HG02759 (cell line): ENCODE data around the gene POGLUT2.

ENCODE experiments used
- ATAC-seq: cut with Tn5 transposase; IDR thresholded peaks from one replicate; pipeline ENCODE4 v1.9.1; 2021; ENCODE audit warnings: mild to moderate bottlenecking, moderate library complexity; ENCODE audit not compliant: unreplicated experiment

Gene POGLUT2

DNA sequence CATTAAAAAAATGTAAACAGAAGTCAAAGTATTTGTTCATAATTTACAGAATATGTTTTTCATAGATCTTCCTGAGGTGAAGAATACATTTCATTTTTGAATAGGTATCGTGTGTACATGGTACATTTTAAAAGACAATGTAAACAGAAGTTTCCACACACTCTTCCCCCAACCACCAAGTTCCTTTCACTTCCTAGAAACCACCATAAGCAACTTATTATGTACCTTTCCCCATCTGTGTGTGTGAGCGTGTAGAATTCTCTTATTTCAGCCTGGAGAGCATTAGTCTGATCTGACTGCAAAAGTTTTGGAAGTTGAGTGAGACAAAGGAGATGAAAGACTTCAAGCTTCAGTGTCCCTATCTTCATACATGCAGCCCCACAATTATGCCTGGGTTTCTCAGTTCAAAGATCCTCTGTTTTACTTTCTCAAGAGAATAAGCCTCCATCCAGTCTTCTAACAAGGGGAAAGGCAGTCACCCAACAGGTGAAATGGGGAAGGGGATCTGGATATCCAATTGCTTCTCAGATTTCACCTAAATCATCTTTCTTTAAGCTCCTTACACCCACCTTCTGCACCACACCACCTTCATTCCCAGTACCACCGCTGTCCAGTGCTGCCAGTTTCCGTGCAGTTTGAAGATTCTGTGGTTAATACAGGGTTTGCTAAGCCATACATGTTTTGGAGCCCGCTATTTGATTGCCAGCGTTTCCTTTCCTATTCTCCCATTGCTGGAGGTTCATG is 27.3 kb downstream of the POGLUT2 start:
- ATAC-seq: no peak

DNA sequence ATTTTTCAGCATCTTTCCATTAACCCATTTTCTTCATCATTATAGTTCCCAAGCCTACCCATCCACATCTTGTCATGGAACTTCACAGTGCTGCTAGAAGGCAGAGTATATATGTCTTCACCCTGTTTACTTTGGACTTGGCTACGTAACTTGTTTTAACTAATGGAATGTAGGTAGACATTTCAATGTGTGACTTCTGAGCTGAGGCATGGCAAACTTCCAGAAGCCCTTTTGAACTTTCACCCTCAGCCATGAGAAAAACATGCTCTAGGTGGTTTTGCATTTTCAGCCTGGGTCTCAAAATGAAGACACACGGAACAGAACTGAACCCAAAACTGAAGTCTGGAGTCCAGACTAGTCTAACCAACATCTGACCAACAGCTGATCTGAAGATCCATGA is 28.3 kb downstream of the POGLUT2 start:
- ATAC-seq: no peak

DNA sequence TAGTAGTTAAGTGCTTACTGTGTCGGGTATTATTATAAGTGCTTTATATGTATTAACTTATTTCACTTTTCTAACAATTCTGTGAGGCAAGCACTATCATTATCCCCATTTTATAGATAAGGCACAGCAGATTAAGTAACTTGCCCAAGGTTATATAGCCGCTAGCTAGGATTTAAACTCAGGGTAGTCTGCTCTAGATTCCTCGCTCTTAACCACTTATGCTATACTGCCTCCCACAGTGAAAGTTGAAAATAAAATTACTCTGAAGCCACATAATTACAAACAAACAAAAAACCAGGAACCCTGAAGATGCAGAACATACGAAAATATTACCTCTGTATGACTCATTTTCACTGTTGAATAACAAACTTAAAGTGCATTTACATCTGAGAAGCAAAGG is 29.1 kb downstream of the POGLUT2 start:
- no peak for ATAC-seq

DNA sequence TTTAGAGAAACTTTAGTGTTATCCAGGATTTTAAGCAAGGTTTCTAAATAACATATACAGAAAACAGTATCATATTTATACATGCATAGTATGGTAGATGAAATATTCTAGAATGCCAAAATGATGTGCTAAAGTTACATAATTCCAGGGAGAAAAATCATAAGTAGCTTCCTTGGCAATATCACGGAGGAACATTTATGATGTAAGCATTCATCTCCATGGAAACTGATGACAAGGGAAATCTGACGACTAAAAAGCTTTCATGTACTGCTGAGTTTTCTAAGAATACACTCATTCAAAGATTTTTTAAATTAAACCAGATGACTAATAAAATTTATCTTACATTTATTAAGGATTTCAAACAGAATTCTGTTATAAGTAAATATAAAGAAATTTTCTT is 29.9 kb downstream of the POGLUT2 start:
- no peak for ATAC-seq

DNA sequence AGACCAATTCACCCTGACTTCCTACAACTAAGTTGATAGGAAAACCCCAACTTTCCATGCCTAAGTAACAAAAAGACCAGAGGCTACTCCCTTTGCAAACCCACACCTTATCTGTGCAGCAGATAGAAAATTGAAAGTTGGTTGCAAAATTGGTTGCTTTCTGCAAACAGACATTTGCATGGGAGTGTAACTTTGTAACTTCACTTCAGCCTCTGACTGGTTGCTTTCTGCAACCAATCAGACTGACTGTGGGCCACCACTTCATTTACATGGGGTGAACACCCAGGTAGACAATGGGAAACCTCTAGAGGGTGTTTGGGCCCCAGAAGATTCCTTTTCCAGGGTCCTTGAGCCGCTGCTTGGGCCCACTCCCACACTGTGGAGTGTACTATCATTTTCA is 35.0 kb downstream of the POGLUT2 start:
- no peak for ATAC-seq

DNA sequence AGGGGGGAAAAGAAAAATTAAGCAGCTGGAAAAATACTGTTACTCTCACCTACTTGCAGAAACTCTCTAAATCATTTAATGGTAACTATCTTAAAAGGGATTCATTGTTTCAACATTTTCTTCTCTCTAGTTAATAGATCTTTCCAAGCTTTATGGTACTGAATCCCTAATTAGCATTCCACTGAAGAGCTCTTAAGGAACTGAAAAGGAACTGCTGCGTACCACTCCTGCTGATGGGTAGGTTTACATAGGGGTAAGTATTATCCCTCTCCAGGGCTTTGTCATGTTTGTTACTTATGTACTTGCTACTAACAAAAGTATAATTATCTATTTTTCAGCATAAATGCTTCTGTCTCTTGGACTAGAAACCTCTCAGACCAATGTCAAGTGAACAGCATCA is 37.7 kb downstream of the POGLUT2 start:
- no peak for ATAC-seq

DNA sequence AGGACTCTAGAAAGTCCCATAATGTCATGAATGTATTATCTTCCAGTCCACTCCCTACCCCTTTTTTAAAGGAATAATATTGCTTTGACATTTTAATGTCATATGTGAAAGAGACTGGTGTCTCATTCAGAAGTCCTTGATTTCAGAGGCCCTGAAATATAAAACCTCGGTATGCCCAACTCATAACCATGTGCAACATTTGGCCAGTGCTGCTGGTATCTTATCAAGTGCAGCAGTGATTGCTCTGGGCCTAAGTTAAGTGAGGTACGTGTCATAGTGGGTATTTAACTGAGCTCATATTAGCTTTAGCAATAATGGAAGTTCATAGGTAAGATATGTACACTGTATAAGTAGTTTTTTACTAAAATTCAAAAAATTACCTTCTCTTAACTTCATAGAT is 39.9 kb downstream of the POGLUT2 start:
- ATAC-seq: no peak

DNA sequence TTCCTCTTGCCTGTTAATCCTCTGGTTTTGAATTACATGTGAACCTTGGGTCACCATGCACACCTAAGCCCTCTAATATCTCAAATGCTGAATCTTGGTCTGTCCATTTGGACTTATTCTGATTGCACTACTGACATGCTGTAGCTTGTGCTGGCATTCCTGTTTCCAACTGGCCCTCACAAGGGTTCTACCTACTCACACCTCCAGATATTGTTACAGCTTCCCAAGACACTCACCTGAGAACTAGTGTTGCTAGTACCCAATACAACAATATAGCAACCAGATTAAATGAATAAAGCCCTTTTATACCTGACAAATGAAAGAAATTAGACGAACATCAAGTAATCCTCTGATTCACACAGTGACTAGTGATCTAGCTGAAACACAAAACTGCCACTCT is 41.8 kb downstream of the POGLUT2 start:
- ATAC-seq: no peak

DNA sequence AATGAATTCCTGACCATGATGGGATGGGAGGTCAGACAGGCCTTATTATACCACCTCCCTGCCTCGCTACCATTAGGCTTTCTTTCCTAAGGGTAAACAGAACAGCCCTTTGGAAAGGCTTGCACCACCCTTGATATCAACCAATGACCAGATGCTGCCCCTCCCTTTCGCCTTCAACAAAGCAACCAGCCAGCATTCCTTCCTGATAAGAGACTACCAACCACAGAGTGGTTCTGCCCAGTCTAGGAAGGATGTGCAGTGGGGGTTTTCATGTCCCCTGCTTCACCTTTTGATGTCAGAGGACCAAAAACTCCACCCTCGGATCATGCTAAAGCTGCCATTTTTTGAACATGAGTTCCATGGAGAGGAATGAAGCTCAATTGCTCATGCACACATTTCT is 46.9 kb downstream of the POGLUT2 start:
- ATAC-seq: no peak

DNA sequence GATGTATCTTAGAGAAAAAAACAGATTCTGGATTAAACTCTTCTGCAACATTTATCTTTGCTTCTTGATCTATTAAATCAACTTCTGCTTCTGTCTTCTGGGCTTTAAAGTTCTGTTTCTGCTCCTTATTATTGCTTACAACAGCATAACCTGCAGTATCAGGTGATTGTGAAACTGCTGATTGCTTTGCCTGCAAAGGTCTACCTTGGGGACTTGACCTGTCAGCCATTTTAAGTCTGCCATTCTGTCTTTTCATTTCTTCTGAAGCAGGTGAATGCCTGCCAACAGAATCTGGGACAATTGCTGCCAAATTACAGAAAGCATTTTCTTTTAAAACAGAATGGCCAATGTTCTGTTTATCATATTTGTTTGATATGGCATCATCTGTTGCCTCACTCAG is 56.3 kb downstream of the POGLUT2 start:
- ATAC-seq: no peak

DNA sequence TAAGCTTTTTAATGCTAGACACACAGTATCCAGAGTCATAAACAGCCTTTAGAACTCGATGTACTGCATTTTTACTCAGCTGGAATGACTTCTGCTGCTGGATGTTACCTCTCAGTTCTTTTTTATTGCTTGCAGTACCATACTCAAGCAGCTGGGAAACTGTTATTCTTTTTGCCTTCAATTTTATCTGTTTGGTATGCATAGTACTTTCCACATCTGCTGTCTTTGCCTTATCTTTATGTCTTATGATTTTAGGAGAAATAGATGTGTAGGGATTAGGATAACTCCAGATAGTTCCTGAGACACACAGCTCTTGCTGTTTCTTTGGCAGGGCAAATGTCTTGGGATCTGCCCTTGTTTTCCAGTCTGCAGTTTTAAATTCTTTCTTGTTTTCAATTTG is 56.7 kb downstream of the POGLUT2 start:
- ATAC-seq: no peak
